Trophoblast cell (in vitro differentiated cells and primary cell): ENCODE data around the gene RPS21.

Experiments
- DNase-seq, 2 donors: peaks; one replicate each; pipeline ENCODE4 v3.0.0-alpha.2; 2016
- H2AFZ ChIP-seq: 2 replicates; pipeline ENCODE4 v1.6.1; 2013; ENCODE audit warnings: low read length, moderate library complexity, mild to moderate bottlenecking; ENCODE audit not compliant: insufficient read depth, poor library complexity
- H2AK5ac ChIP-seq: 2 replicates; pipeline ENCODE4 v1.6.1; 2013; ENCODE audit warnings: mild to moderate bottlenecking, low read length
- H2BK120ac ChIP-seq: 2 replicates; pipeline ENCODE4 v1.6.1; 2013; ENCODE audit warnings: low read length, mild to moderate bottlenecking, moderate library complexity; ENCODE audit not compliant: insufficient read depth, poor library complexity
- H2BK12ac ChIP-seq: 2 replicates; pipeline ENCODE4 v1.6.1; 2013; ENCODE audit warnings: mild to moderate bottlenecking, low read length, moderate library complexity
- H2BK5ac ChIP-seq: 2 replicates; pipeline ENCODE4 v1.6.1; 2013; ENCODE audit warnings: low read length, low read depth, moderate library complexity, mild to moderate bottlenecking; ENCODE audit not compliant: poor library complexity
- H3K14ac ChIP-seq: 2 replicates; pipeline ENCODE4 v1.6.1; 2013; ENCODE audit warnings: mild to moderate bottlenecking, low read length
- H3K18ac ChIP-seq: 2 replicates; pipeline ENCODE4 v1.6.1; 2013; ENCODE audit warnings: mild to moderate bottlenecking, low read length
- H3K23ac ChIP-seq: 2 replicates; pipeline ENCODE4 v1.6.1; 2013; ENCODE audit warnings: low read length
- H3K27ac ChIP-seq: 2 replicates; pipeline ENCODE4 v1.5.1; 2013; ENCODE audit warnings: low read depth, mild to moderate bottlenecking, inconsistent platforms, low read length, moderate library complexity
- H3K27me3 ChIP-seq: 2 replicates; pipeline ENCODE4 v1.6.1; 2013; ENCODE audit warnings: inconsistent platforms, mild to moderate bottlenecking, low read length, moderate library complexity; ENCODE audit not compliant: insufficient read depth
- H3K36me3 ChIP-seq, 2 experiments: 1 replicate in 1 of 2; 2 replicates in 1 of 2; pipeline ENCODE4 v1.6.1; 2013; ENCODE audit warnings: low read length in 2 of 2, mild to moderate bottlenecking in 2 of 2, moderate library complexity in 1 of 2; ENCODE audit not compliant: insufficient read depth in 2 of 2, control insufficient read depth in 1 of 2
- H3K4ac ChIP-seq: 2 replicates; pipeline ENCODE4 v1.6.1; 2013; ENCODE audit warnings: low read depth, mild to moderate bottlenecking, low read length, moderate library complexity
- H3K4me1 ChIP-seq, 2 experiments: 1 replicate in 1 of 2; 2 replicates in 1 of 2; pipeline ENCODE4 v1.6.1; 2013; ENCODE audit warnings: low read length in 2 of 2, mild to moderate bottlenecking in 2 of 2, moderate library complexity in 1 of 2; ENCODE audit not compliant: insufficient read depth in 2 of 2, control insufficient read depth in 1 of 2
- H3K4me2 ChIP-seq: 2 replicates; pipeline ENCODE4 v1.6.1; 2013; ENCODE audit warnings: inconsistent platforms, mild to moderate bottlenecking, low read length, moderate library complexity
- H3K4me3 ChIP-seq: 2 replicates; pipeline ENCODE4 v1.5.1; 2013; ENCODE audit warnings: mild to moderate bottlenecking, low read depth, low read length, inconsistent platforms
- H3K79me1 ChIP-seq: one replicate; pipeline ENCODE4 v1.6.1; 2013; ENCODE audit warnings: low read length
- H3K79me2 ChIP-seq: 2 replicates; pipeline ENCODE4 v1.6.1; 2013; ENCODE audit warnings: low read length, mild to moderate bottlenecking; ENCODE audit not compliant: control insufficient read depth, insufficient read depth, poor library complexity
- H3K9ac ChIP-seq: 2 replicates; pipeline ENCODE4 v1.6.1; 2013; ENCODE audit warnings: mild to moderate bottlenecking, low read length
- H3K9me3 ChIP-seq: 2 replicates; pipeline ENCODE4 v1.6.1; 2013; ENCODE audit warnings: low read depth, mild to moderate bottlenecking, control low read depth, inconsistent platforms, low read length; ENCODE audit not compliant: insufficient read depth
- H4K12ac ChIP-seq: 2 replicates; pipeline ENCODE4 v1.6.1; 2013; ENCODE audit warnings: low read depth, mild to moderate bottlenecking, low read length, moderate library complexity
- H4K8ac ChIP-seq: 2 replicates; pipeline ENCODE4 v1.6.1; 2013; ENCODE audit warnings: low read depth, mild to moderate bottlenecking, low read length, moderate library complexity
- H4K91ac ChIP-seq: one replicate; pipeline ENCODE4 v1.6.1; 2013; ENCODE audit warnings: low read depth, mild to moderate bottlenecking, low read length, moderate library complexity
- WGBS: extraction: QIAGEN DNeasy Blood & Tissue Kit; methylation state at CpG from one replicate; pipeline ENCODE4 v1.1.7; 2013; ENCODE audit warnings: missing lambda C conversion rate; ENCODE audit not compliant: insufficient read length, insufficient coverage; ENCODE audit errors: extremely low coverage; 5-methylcytosine and 5-hydroxymethylcytosine counted together

The RPS21 gene

DNA sequence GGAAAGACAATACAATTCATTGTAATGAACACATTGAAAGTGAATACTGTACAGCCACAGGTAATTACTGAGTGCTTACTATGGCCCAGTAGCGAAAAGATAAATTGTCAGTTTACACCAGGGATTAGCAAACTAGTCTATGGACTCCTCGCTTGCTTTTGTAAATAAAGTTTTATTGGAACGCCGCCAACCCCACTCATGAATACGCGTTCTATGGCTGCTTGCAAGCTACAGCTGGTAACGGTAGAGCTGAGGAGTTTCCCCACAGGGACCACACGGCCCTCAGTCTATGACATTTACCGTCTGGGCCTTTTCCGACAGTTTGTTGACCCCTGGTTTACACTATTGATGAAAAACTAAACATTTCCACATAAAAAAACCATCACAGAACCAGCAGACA, 44.0 kb upstream of the RPS21 start:
- H4K8ac ChIP-seq = no peak overlapping the region
- no peak overlapping the region for H3K14ac ChIP-seq
- H3K4me3 ChIP-seq = no peak overlapping the region
- H3K27ac ChIP-seq = no peak overlapping the region
- H2AFZ ChIP-seq = no peak overlapping the region
- H2AK5ac ChIP-seq = no peak overlapping the region
- no peaks in the 10 kb centered on the region for H3K9me3 ChIP-seq
- H3K9ac ChIP-seq = no peak overlapping the region
- no peaks in the 10 kb centered on the region for H3K4me1 ChIP-seq
- no peak overlapping the region for H2BK5ac ChIP-seq
- no CpG with 5 or more reads among the region's 10 CpGs for WGBS
- H3K18ac ChIP-seq = no peak overlapping the region
- no peak overlapping the region for H3K4me2 ChIP-seq
- H4K91ac ChIP-seq = no peak overlapping the region
- no peak for DNase-seq
- H3K23ac ChIP-seq = no peak overlapping the region
- no peaks in the 10 kb centered on the region for H3K79me1 ChIP-seq
- no peaks in the 10 kb centered on the region for H3K27me3 ChIP-seq
- H2BK120ac ChIP-seq = no peak overlapping the region
- H4K12ac ChIP-seq = no peak overlapping the region
- no peaks in the 10 kb centered on the region for H3K79me2 ChIP-seq
- H3K36me3 ChIP-seq = peaks cover 46 to 59% of the 10 kb centered on the region in 2 experiments
- no peak overlapping the region for H3K4ac ChIP-seq
- no peak overlapping the region for H2BK12ac ChIP-seq

- Histone ChIP-seq H3K14ac (no peak overlapping the region), H4K91ac (no peak overlapping the region), H2BK120ac (no peak overlapping the region), H3K79me1 (no peaks in the 10 kb centered on the region), H4K8ac (no peak overlapping the region), H2AFZ (no peak overlapping the region), H3K9ac (no peak overlapping the region), H2AK5ac (no peak overlapping the region), H4K12ac (no peak overlapping the region), H3K27me3 (no peaks in the 10 kb centered on the region), H2BK5ac (no peak overlapping the region), H3K4me2 (no peak overlapping the region), H3K79me2 (no peaks in the 10 kb centered on the region), H3K18ac (no peak overlapping the region), H3K27ac (no peak overlapping the region), H3K9me3 (no peaks in the 10 kb centered on the region), H3K4ac (no peak overlapping the region), H3K4me3 (no peak overlapping the region), H3K4me1 (no peaks in the 10 kb centered on the region), H3K23ac (no peak overlapping the region), H3K36me3 (peaks cover 40 to 53% of the 10 kb centered on the region in 2 experiments), H2BK12ac (no peak overlapping the region)
- no CpG with 5 or more reads among the region's 5 CpGs for WGBS
- DNase-seq = no peak
These were observed 42.8 kb upstream of the RPS21 start for GRCh38 chr20:62344092-62344491.

- peaks cover 40 to 53% of the 10 kb centered on the region in 2 experiments for H3K36me3 ChIP-seq
- H4K91ac ChIP-seq = no peak overlapping the region
- no peak overlapping the region for H2AFZ ChIP-seq
- no peaks in the 10 kb centered on the region for H3K27me3 ChIP-seq
- H4K8ac ChIP-seq = no peak overlapping the region
- no peak overlapping the region for H3K4ac ChIP-seq
- H4K12ac ChIP-seq = no peak overlapping the region
- H3K4me3 ChIP-seq = no peak overlapping the region
- no peak overlapping the region for H3K18ac ChIP-seq
- no peak overlapping the region for H2BK5ac ChIP-seq
- H3K27ac ChIP-seq = no peak overlapping the region
- no peak overlapping the region for H2AK5ac ChIP-seq
- no peak for DNase-seq
- H3K4me2 ChIP-seq = no peak overlapping the region
- no peaks in the 10 kb centered on the region for H3K79me1 ChIP-seq
- H2BK12ac ChIP-seq = no peak overlapping the region
- no peak overlapping the region for H3K23ac ChIP-seq
- H3K4me1 ChIP-seq = peaks cover under 1% of the 10 kb centered on the region in 2 experiments
- whole genome bisulfite sequencing = no CpG with 5 or more reads among the region's 10 CpGs
- no peaks in the 10 kb centered on the region for H3K79me2 ChIP-seq
- no peaks in the 10 kb centered on the region for H3K9me3 ChIP-seq
- H2BK120ac ChIP-seq = no peak overlapping the region
- H3K14ac ChIP-seq = no peak overlapping the region
- H3K9ac ChIP-seq = no peak overlapping the region
These were observed 42.1 kb upstream of the RPS21 start for GRCh38 chr20:62344782-62345181.

DNA sequence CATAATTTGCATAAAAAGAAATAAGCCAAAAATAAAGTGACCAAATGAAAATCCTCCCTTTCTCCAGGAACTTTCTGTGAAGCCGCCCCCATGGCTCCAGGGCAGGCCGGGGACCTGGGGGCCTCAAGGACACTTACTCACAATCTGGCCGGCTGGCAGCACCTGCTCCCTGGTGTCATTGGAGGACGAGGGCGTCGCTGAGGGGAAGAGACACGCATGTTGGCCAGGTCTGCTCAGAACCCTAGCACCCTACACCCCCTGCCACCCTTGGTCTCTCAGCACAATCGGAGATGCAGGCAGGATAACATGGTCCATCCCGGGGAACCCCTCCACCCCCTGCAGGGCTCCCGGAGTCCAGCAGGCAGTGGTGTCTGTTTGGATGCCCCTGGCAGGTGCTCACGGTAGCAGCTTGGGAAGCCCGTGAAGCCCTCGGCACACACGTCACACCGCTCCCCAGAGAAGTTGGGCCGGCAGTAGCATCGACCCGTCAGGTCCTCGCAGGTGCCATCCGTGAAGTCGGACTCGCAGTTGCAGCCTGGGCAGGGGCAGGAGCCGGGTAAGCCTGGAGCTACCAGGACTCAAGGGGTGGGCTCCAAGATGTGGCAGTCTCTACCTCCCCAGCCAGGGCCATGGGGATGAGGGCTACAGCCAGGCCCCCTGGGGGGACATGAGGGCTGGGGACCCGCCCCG, 41.1 kb upstream of the RPS21 start:
- no peak overlapping the region for H3K23ac ChIP-seq
- H3K14ac ChIP-seq = no peak overlapping the region
- no peaks in the 10 kb centered on the region for H3K27me3 ChIP-seq
- H2AK5ac ChIP-seq = no peak overlapping the region
- H4K12ac ChIP-seq = no peak overlapping the region
- H3K4me2 ChIP-seq = no peak overlapping the region
- no peak overlapping the region for H2BK12ac ChIP-seq
- no peak for DNase-seq
- no peaks in the 10 kb centered on the region for H3K79me2 ChIP-seq
- H4K8ac ChIP-seq = no peak overlapping the region
- no peak overlapping the region for H3K4me3 ChIP-seq
- H3K27ac ChIP-seq = no peak overlapping the region
- no peak overlapping the region for H2AFZ ChIP-seq
- H3K18ac ChIP-seq = no peak overlapping the region
- no peak overlapping the region for H3K4ac ChIP-seq
- no peaks in the 10 kb centered on the region for H3K9me3 ChIP-seq
- no peak overlapping the region for H3K9ac ChIP-seq
- H2BK120ac ChIP-seq = no peak overlapping the region
- H3K4me1 ChIP-seq = peaks cover 9 to 10% of the 10 kb centered on the region in 2 experiments
- H4K91ac ChIP-seq = no peak overlapping the region
- WGBS = no CpG with 5 or more reads among the region's 25 CpGs
- no peaks in the 10 kb centered on the region for H3K79me1 ChIP-seq
- H3K36me3 ChIP-seq = peaks cover 45 to 60% of the 10 kb centered on the region in 2 experiments
- H2BK5ac ChIP-seq = no peak overlapping the region
